Hepatocyte (in vitro differentiated cells): ENCODE measurements around the gene SLC6A20.

Experiments
- EZH2phosphoT487 ChIP-seq: fragments of 200-600 bp; sonication (generic); IDR thresholded peaks from one replicate; pipeline ENCODE4 v1.6.1; 2018; ENCODE audit warnings: antibody characterized with exemption, mild to moderate bottlenecking, low read depth, moderate library complexity; ENCODE audit not compliant: unreplicated experiment, severe bottlenecking
- TF ChIP-seq, protein P1 (sequence below): fragments of 200-600 bp; sonication (generic); IDR thresholded peaks from 2 replicates; pipeline ENCODE4 v1.5.1; 2016; ENCODE audit warnings: antibody characterized with exemption, mild to moderate bottlenecking; ENCODE audit not compliant: poor library complexity

DNA sequence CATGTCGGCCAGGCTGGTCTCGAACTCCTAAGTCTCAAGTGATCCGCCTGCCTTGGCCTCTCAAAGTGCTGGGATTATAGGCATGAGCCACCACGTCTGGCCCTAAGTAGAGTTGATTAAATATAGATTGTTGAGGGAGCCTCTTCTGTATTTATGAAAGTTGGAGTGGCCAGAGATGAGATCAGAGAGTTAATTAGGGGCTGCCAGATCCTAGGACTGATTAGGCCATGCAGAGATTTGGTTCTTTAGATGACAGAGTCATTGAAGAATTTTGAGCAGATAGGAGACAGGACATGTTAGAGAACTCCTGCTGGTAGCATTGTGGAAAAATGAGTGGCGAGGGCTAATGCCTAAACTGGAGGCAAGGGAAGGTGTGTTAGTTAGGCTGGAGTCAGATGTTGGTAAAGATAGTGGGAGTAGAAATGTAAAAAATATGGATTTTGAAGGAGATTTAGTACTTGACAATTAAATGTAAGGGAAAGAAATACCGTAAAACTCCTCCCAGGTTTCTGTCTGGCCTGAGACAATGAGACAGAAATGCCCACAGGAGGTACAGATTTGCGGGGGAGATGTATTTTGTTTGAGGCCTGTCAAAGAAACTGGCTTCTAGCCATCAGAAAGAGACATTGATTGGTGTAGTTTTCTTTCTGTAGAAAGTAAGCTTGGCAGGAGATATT lies 83.8 kb downstream of the SLC6A20 start:
- TF ChIP-seq, protein P1, sequence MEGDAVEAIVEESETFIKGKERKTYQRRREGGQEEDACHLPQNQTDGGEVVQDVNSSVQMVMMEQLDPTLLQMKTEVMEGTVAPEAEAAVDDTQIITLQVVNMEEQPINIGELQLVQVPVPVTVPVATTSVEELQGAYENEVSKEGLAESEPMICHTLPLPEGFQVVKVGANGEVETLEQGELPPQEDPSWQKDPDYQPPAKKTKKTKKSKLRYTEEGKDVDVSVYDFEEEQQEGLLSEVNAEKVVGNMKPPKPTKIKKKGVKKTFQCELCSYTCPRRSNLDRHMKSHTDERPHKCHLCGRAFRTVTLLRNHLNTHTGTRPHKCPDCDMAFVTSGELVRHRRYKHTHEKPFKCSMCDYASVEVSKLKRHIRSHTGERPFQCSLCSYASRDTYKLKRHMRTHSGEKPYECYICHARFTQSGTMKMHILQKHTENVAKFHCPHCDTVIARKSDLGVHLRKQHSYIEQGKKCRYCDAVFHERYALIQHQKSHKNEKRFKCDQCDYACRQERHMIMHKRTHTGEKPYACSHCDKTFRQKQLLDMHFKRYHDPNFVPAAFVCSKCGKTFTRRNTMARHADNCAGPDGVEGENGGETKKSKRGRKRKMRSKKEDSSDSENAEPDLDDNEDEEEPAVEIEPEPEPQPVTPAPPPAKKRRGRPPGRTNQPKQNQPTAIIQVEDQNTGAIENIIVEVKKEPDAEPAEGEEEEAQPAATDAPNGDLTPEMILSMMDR, result no peak
- TF ChIP-seq EZH2phosphoT487, result no peak
